Stimulated activated CD8-positive, alpha-beta memory T cell treated with anti-CD3 and anti-CD28 coated beads, Interleukin-7, amount 100 ng/mL, for 48 hours (primary cell): ENCODE results near the gene ISLR2.
"Not testable (repeated sequence)": the region's sequence is repeated elsewhere in the genome, so short reads cannot be mapped to it uniquely, and the experiment has no call there.

ENCODE experiments used
- DNase-seq, 2 donors: peaks; one replicate each; pipeline ENCODE4 v3.0.0-alpha.2; 2020; ENCODE audit warnings: low read depth in 1 of 2; ENCODE audit errors: extremely low read depth in 1 of 2

The ISLR2 gene

DNA sequence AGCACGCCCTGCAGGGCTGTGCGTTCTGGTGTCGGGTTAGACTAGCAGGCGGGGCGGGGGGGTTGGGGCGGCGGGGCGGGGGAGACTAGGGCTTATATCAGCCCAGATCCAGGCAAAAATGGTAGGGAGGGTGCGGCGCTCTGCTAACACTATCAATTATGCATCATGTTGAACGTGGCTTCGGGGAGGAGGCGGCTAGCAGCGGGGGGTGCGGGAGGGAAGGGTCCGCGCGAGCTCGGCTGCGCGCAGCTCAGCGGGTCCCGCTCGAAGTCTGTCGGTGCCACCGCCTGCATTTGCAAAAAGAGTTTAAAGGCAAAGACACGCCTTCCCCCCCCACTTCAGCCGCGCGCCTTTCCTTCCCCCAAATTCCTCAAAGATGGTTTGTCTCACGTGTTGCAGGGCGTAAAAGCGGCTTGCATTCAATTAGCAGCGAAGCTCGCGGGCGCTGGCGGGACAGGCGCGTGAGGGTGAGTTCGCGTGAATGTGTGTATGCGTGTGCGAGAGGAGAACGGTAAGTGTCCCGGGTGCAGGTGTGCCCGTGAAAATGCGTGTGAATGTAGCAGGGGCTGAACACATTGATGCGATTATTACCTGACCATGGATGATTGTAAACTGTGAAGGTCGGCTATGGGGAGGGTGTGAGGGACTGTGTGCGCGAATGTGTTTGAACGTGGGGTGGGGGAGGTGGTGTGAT is at the start of gene ISLR2:
Gene ISLR2 (plus strand): TSS at position 432 of the 694 bp plus-strand sequence. CDS start 2,169 bp downstream, outside the sequence.
- no peak for DNase-seq

GRCh38 chr15:74082450-74082849 is 47.9 kb upstream of the ISLR2 start, which contains the start of gene GOLGA6A:
TSS of gene GOLGA6A (minus strand) at chr15:74082550. CDS start at chr15:74082509, 41 bp downstream.
- not testable (repeated sequence) for DNase-seq

DNA sequence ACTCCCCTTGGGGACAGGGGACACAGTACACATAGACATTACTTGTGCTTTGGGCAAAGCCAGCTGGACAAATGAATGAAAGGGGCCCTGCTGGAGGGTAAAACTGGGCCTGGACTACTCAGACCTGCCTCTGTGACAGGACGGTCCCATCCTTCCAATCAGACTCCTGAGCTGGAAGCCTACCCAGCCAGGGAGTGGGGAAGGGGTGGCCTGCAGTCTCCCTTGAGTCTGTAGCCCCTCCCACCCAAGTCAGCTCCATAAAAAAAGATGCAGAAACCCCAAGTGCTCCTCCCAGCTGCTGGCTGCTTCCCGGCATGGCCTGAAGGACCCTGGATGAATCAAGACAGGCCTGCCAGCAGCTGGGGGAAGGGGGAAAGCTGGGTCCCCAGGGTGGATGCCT is 35.8 kb upstream of the ISLR2 start:
- DNase-seq, result not testable (repeated sequence)

GRCh38 chr15:74095610-74096009 is 34.8 kb upstream of the ISLR2 start:
- DNase-seq, result not testable (repeated sequence)

- not testable (repeated sequence) for DNase-seq
These were observed 33.5 kb upstream of the ISLR2 start for GRCh38 chr15:74096753-74097474.

DNA sequence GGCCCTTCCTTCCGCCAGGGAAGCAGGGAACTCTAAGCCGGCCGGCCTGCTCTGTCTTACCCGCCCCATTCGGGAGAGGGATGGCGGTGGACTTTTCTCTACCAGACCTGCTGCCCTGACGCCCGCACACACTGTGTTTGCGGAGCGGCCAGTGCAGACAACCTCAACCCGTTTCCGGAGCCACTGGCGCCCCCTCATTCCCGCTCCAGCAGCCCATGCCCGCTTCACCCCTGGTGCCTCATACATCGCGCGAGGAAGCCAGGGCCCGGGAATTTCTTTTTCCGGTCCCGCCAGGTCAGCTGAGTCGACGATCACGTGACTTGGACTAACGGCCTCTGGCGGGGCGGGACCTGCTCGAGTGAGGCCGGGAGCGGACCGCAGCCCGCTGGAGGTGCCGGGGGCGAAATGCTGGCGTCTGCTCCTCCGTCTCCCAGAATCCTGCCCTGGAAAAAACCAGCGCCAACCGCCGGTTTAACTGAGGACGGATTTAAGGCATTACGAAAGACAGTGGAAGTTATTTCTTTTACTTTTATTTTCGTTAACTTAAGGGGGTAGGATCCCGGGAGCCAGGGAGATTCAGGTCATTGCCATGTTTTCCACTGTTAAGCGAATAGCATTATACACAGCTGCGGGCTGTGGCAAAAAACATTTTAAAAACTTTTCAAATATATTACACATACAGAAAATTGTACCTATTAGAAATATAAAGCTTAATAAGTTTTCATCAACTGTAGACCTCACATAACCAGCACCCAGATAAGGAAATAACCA is 30.2 kb upstream of the ISLR2 start:
- DNase-seq, result peak; percentile 73

- no peak for DNase-seq
These were observed 22.3 kb upstream of the ISLR2 start for GRCh38 chr15:74108111-74108510.

GRCh38 chr15:74108611-74109010 is 21.8 kb upstream of the ISLR2 start:
- not testable (repeated sequence) for DNase-seq

- DNase-seq, result no peak
These were observed 20.7 kb upstream of the ISLR2 start for GRCh38 chr15:74109713-74110112.

- no peak for DNase-seq
These were observed 10.0 kb upstream of the ISLR2 start for GRCh38 chr15:74120426-74120825.

DNA sequence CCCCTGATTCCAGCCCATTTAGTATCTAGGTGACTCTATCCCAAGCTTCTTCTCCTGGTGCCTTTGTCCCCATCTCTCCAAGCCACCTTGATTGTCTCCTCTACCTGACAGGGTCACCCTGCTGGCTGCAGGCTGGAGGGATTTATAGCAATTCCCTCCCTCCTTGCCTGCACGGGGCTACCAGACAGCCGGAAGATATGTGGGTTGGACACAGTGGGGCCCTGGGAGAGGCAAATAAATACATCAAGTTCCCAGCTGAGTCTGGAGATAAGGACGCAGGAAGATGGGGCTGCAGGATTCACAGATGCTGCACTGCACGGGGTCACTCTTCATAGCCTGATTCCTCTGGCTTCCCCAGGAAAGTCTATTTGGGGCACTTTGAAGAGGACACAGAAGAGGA is 9.3 kb upstream of the ISLR2 start:
- no peak for DNase-seq

DNA sequence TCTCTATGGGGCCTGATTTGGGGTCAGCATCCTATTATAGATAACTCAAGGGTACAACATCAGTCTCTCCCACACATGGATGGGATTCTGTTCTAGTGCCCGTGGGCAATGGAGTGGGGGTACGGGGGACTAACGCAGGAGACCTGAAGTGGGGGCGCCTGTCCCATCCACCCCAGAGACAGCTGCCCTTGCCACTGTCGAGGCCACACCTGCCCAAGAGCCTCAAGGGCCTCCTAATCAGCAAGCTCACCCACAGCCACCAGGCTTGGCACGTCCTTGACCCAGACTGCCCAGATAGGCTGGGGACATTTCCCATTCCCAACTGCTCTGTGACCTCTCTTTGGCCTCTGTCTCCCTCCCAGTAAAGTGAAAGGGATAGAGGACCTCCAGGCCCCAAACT is 8.5 kb upstream of the ISLR2 start:
- no peak for DNase-seq

- no peak for DNase-seq
These were observed 7.8 kb upstream of the ISLR2 start for GRCh38 chr15:74122403-74123130.

DNA sequence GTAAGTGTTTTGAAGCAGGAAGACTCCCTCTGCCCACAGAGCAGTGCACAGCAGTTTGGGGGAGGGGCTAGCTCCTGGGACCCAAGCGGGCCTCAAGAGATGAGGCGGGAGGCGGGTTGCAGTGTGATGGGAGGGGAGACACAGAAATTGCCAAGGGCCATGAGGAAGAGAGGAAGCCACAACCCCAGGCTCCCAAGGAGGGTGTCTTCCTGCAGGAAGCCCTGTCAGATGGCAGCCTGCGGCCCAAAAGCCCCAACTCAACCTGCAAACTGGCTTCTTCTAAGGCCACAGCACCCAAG is 7.3 kb upstream of the ISLR2 start:
- no peak for DNase-seq

- no peak for DNase-seq
These were observed 6.7 kb upstream of the ISLR2 start for GRCh38 chr15:74123658-74124057.

- no peak for DNase-seq
These were observed 6.2 kb upstream of the ISLR2 start for GRCh38 chr15:74124196-74124595.

DNA sequence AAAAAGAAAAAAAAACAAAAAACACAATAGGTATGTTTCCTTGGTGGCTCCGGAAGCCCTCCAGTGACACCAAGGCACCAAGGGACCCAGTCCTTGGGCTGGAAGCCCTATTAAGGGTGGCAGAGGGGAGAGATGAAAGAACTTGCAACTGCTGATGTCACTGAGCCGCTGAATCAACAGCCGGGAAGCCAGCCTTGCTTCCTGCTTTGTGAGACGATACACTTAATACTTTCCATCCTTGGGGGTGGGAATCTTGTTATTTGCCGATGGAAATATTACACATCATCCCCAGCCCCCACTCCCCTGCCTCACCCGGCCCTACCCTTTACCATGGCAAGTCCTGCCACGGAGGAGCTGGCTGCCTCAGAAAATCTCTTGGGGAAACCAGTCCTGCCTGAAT is 5.6 kb upstream of the ISLR2 start:
- DNase-seq, result no peak

DNA sequence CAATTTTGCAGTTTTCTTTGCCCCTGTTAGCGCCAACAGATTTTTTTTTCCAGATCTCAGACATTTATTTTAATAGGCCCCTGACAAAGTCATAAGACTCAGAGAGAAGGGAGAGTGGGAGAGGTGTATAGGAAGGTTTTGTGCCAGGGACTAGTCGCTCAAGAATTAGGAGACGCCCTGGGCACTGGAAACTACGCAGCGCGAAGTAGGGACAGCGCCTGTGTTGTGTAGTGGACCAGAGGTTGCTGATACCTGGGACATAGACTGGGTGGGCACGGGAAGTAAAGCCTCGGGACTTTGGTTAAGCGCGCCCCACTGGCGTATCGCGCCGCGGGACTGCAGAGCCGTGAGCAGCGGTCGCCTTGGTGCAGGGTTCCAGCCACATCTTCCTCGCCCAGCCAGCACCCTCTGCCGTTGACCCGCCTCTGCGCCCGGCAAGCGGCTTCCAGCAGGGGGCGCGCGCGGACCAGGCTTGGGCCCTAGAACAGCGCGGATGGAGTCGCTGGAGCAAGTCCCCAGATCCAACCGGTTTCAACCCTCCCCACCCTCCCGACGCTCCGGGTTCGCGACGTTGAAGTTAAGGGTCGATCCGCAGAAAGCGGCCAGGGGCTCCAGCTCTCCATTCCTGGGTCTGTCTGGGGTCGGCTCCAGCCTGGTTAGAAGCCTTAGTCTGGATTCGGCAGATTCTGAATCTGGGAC is 3.0 kb upstream of the ISLR2 start:
- DNase-seq, result peak; percentile 73 to 81

- DNase-seq, result no peak
These were observed 2.2 kb upstream of the ISLR2 start for GRCh38 chr15:74127954-74128784.
